Tibial nerve (tissue), 3 donors: ENCODE measurements around the gene PLCL2.

Experiments
- POLR2A ChIP-seq, 2 donors: fragments of 450-650 bp; IDR thresholded peaks; one replicate each; pipeline ENCODE4 v1.6.1; 2017; ENCODE audit warnings: antibody characterized with exemption in 2 of 2, mild to moderate bottlenecking in 2 of 2, moderate library complexity in 2 of 2
- TF ChIP-seq, protein P1 (sequence below), 5 experiments: fragments of 200-600 bp in 3 of 5; fragments of 450-650 bp in 2 of 5; sonication (generic) in 3 of 5; IDR thresholded peaks; one replicate each; pipeline ENCODE4 v1.5.1; 2016 to 2019; ENCODE audit warnings: antibody characterized with exemption in 5 of 5, mild to moderate bottlenecking in 3 of 5, moderate library complexity in 2 of 5

DNA sequence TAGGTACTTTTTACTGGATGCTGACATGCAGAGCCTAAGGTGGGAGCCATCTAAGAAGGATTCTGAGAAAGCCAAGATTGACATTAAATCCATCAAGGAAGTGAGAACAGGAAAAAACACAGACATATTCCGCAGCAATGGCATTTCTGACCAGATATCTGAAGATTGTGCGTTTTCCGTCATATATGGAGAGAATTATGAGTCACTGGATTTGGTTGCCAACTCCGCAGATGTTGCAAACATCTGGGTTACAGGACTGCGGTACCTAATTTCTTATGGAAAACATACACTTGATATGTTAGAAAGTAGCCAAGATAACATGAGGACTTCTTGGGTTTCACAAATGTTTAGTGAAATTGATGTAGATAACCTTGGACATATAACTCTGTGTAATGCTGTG, 125.1 kb downstream of the PLCL2 start:
- TF ChIP-seq POLR2A (IDR thresholded peaks at IDR 0.05): no peak
- TF ChIP-seq, protein P1, sequence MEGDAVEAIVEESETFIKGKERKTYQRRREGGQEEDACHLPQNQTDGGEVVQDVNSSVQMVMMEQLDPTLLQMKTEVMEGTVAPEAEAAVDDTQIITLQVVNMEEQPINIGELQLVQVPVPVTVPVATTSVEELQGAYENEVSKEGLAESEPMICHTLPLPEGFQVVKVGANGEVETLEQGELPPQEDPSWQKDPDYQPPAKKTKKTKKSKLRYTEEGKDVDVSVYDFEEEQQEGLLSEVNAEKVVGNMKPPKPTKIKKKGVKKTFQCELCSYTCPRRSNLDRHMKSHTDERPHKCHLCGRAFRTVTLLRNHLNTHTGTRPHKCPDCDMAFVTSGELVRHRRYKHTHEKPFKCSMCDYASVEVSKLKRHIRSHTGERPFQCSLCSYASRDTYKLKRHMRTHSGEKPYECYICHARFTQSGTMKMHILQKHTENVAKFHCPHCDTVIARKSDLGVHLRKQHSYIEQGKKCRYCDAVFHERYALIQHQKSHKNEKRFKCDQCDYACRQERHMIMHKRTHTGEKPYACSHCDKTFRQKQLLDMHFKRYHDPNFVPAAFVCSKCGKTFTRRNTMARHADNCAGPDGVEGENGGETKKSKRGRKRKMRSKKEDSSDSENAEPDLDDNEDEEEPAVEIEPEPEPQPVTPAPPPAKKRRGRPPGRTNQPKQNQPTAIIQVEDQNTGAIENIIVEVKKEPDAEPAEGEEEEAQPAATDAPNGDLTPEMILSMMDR (IDR thresholded peaks at IDR 0.05): no peak
